Nephron progenitor cell (in vitro differentiated cells): ENCODE data around the gene SEMA3F.
A peak's percentile ranks its signal among the peaks of the same experiment; 100 is the strongest.

Source experiments
- DNase-seq: peaks from one replicate; pipeline ENCODE4 v3.0.0; 2021
- H3K27ac Mint-ChIP-seq: 2 replicates; pipeline ENCODE4 v1.8.0; 2021; ENCODE audit warnings: mild to moderate bottlenecking, moderate library complexity, mixed read lengths
- H3K27me3 Mint-ChIP-seq: 2 replicates; pipeline ENCODE4 v1.8.0; 2021; ENCODE audit warnings: mild to moderate bottlenecking, low read depth, mixed read lengths; ENCODE audit not compliant: poor library complexity
- H3K36me3 Mint-ChIP-seq: 2 replicates; pipeline ENCODE4 v1.8.0; 2021; ENCODE audit warnings: low read depth, mixed read lengths
- H3K4me1 Mint-ChIP-seq: 2 replicates; pipeline ENCODE4 v1.8.0; 2021; ENCODE audit warnings: mixed read lengths
- H3K4me3 Mint-ChIP-seq: 2 replicates; pipeline ENCODE4 v1.8.0; 2021; ENCODE audit warnings: mild to moderate bottlenecking, moderate library complexity, mixed read lengths
- H3K9me3 Mint-ChIP-seq: 2 replicates; pipeline ENCODE4 v1.8.0; 2021; ENCODE audit warnings: mild to moderate bottlenecking, moderate library complexity, mixed read lengths
- CTCF ChIP-seq: fragments of 200-600 bp; sonication (generic); IDR thresholded peaks from 2 replicates; pipeline ENCODE4 v1.5.0; 2021; ENCODE audit warnings: antibody characterized with exemption

The SEMA3F gene

GRCh38 chr3:50161320-50161719, 6.2 kb downstream of the SEMA3F start:
- peak overlapping the region; percentile 42 for H3K4me3 Mint-ChIP-seq

GRCh38 chr3:50162034-50162883, 7.1 kb downstream of the SEMA3F start:
- H3K4me1 Mint-ChIP-seq = peaks cover 98% of the 10 kb centered on the region
- peak overlapping the region; percentile 84 for H3K27ac Mint-ChIP-seq
- H3K9me3 Mint-ChIP-seq = no peaks in the 10 kb centered on the region
- DNase-seq = no peak
- H3K27me3 Mint-ChIP-seq = no peaks in the 10 kb centered on the region
- H3K4me3 Mint-ChIP-seq = peak overlapping the region; percentile 1
- H3K36me3 Mint-ChIP-seq = peaks cover 44% of the 10 kb centered on the region
- no peak for TF ChIP-seq CTCF

More at GRCh38 chr3:50161320-50161719, 6.2 kb downstream of the SEMA3F start:
- Mint-ChIP-seq H3K36me3 (peaks cover 44% of the 10 kb centered on the region), H3K27me3 (no peaks in the 10 kb centered on the region), H3K27ac (peak overlapping the region; percentile 92), H3K9me3 (no peaks in the 10 kb centered on the region), H3K4me1 (peaks cover 93% of the 10 kb centered on the region)
- no peak for DNase-seq
- TF ChIP-seq CTCF = no peak

GRCh38 chr3:50163572-50164455, 8.7 kb downstream of the SEMA3F start:
- H3K4me3 Mint-ChIP-seq = peak overlapping the region; percentile 34
- peak overlapping the region; percentile 100 for H3K27ac Mint-ChIP-seq
- no peaks in the 10 kb centered on the region for H3K9me3 Mint-ChIP-seq
- peaks cover 38% of the 10 kb centered on the region for H3K36me3 Mint-ChIP-seq
- TF ChIP-seq CTCF = no peak
- peaks cover 98% of the 10 kb centered on the region for H3K4me1 Mint-ChIP-seq
- no peaks in the 10 kb centered on the region for H3K27me3 Mint-ChIP-seq
- DNase-seq = no peak

DNA sequence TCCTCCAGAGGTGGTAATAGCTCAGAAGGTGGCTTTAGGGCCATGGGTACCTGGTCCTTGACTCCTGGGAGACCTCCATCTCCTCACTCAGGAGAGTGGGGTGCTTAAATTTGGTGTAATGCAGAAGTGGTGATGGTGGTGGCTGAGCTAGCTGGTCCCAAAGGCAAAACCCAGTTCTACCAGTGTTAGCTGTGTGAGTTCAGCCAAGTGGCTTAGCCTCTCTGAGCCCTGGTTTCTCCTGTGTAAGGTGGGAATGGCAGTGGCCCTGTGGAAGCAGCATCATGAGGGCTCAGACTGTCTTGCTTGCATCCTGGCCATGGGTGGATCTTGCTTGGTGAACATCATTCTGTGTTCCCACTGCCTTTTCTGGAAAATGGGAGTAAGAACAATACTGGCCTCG, 9.4 kb downstream of the SEMA3F start:
- H3K36me3 Mint-ChIP-seq = peaks cover 37% of the 10 kb centered on the region

More for the DNA sequence above, 9.4 kb downstream of the SEMA3F start:
- Mint-ChIP-seq H3K27me3 (no peaks in the 10 kb centered on the region), H3K27ac (peak overlapping the region; percentile 100), H3K4me3 (peak overlapping the region; percentile 47), H3K9me3 (no peaks in the 10 kb centered on the region), H3K4me1 (peaks cover 98% of the 10 kb centered on the region)
- DNase-seq = no peak
- no peak for TF ChIP-seq CTCF
